ENCODE results near the gene LAMB3.
"Not testable (repeated sequence)": the region's sequence is repeated elsewhere in the genome, so short reads cannot be mapped to it uniquely, and the experiment has no call there.

LAMB3 gene

GRCh38 chr1:209652121-209652735 is at the start of gene LAMB3:
Gene LAMB3, minus strand, starts transcription at chr1:209652425. Its CDS starts 1,481 bp downstream, at chr1:209650944.
- no peak for DNase-seq (ENCODE audit: low spot score)

- not testable (repeated sequence) for DNase-seq (ENCODE audit: low spot score)
Measured at GRCh38 chr1:209700686-209701085, 48.5 kb upstream of the LAMB3 start.

DNA sequence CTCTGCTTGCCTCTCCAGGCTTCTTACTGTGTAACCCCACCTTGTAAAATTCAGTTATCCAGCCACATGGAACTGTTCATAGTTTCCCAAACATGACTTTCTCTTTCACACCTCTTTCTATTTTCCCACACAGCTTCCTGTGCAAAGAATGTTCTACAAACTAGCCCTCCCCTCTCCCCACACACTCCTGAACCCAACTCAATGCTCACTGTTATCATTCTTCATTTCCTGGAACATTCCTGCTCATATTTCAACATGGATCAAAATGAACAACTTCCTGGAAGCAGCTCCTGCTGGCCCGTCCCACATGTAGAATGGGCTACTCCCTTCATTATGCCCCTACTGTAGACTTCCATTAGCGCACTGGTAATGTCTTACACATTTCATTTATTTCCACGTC is 44.9 kb upstream of the LAMB3 start:
- DNase-seq (ENCODE audit: low spot score), result no peak

- no peak for DNase-seq (ENCODE audit: low spot score)
Measured at GRCh38 chr1:209696673-209697072, 44.4 kb upstream of the LAMB3 start.

- DNase-seq (ENCODE audit: low spot score), result peak; percentile 93
Measured at GRCh38 chr1:209692745-209693504, 40.7 kb upstream of the LAMB3 start.

DNA sequence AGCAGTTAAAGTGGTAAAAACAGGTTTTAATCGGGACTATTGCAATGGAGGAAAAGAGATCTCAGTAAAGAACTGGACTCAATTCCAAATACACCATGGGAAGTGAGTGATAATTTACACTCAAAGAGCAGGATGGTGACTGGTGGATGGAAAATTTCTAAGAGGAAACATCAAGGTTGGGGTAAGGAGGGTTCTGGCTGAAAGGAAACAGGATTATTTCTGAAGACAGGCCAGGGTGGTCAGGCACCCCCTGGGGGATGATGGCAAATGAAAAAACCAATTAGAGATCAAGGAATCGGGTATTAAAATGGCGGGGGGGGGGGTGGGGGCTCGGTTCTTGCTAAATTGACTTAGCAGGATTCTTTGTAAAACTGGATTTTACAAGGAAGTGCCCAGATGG is 40.1 kb upstream of the LAMB3 start:
- DNase-seq (ENCODE audit: low spot score), result no peak

GRCh38 chr1:209691237-209691636 is 39.0 kb upstream of the LAMB3 start:
- DNase-seq (ENCODE audit: low spot score), result no peak

DNA sequence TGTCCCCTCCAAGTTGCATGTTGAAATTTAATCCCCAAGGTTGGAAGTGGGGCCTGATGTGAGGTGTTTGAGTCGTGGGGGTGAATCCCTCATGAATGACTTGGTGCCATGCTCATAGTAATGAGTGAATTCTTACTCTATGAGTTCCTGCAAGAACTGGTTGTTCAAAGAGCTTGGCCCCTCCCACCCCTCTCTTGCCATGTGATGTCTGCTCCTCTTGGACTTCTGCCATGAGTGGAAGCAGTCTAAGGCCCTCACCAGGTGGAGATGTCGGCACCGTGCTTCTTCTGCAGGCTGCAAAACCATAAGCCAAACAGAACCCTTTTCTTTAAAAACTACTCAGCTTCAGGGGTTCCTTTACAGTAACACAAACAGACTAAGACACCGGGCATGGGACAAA is 37.3 kb upstream of the LAMB3 start:
- DNase-seq (ENCODE audit: low spot score), result no peak

DNA sequence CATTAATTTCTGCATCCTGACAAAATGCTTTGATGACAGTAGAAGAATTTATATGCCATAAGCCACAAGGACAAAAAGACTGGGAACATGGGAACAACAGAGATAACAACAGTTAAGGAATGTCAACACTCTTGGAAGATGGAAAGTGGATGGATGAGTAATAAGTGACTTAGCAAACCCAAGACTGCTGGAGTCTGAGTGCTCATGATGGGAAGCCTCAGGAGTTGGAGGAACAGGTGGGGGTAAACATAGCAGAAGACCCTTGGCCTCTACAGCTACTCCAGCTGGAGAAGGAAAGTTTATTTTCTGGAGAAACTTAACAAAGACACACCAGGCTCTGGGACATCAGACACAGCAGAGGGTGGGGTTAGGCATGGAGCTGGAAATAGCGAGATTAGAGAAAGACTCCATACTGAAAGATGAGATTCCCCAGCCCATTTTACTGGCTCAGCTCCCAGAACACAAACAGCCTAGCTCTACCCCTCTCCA is 36.6 kb upstream of the LAMB3 start:
- no peak for DNase-seq (ENCODE audit: low spot score)

DNA sequence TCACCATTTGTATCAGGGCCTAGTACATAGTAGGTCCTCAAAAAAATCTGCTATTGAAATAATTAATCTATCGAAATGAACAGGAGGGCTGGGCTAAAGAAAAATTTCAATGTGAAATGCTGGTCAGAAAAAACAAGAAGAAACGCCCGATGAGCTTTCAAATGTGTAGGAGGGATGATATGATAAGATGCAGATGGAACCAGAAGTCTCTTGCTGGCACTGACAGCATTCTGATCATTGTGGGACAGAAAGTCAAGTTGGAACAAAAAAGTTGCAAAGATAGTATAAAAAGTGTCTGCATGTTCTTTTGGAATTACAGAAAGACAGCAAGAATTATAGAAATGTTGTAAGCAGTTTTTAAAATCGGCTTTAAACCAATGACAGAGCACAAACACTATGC is 34.1 kb upstream of the LAMB3 start:
- no peak for DNase-seq (ENCODE audit: low spot score)

DNA sequence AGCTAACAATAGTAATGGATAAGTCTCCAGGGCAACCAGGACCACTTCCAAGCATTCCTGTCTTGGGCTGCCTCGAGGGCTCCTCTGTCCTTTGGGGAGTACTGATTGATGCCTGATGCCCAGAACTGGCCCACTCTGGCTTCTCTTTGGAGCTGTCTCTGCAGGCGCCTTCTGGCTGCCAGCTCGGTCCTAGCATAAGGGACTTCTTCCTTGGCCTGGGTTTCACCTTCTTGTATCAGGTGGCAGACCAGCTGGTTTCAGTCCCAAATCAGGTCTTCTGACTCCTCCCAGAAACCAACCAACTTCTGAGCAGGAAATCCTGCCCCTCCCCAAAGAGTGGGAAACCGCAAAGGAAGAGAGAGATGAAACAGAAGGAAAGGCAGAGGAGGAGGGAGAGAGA is 33.6 kb upstream of the LAMB3 start:
- DNase-seq (ENCODE audit: low spot score), result no peak

DNA sequence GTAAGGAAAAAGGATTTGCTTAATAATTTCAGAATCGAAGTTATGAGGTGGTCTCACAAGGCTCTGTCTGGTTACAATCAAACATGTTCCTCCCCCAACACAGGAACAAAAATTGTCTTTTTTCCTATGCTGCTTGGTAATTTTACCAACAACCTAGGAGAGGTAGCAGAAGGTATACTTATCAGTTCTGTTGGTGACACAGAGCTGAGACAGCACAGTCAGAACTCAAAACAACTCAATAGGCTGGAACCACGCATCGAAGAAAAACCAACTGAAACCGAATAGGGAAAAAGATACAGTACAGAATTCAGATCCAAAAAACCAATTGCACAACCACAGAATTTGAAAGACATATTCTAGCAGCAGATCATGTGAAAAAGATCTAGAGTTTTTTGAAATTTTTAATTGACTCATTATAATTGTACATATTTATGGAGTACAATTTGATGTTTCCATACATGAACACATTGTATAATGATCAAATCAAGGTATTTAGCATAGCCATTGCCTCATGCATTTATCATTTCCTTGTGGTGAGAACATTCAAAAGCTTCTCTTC is 26.8 kb upstream of the LAMB3 start:
- no peak for DNase-seq (ENCODE audit: low spot score)

DNA sequence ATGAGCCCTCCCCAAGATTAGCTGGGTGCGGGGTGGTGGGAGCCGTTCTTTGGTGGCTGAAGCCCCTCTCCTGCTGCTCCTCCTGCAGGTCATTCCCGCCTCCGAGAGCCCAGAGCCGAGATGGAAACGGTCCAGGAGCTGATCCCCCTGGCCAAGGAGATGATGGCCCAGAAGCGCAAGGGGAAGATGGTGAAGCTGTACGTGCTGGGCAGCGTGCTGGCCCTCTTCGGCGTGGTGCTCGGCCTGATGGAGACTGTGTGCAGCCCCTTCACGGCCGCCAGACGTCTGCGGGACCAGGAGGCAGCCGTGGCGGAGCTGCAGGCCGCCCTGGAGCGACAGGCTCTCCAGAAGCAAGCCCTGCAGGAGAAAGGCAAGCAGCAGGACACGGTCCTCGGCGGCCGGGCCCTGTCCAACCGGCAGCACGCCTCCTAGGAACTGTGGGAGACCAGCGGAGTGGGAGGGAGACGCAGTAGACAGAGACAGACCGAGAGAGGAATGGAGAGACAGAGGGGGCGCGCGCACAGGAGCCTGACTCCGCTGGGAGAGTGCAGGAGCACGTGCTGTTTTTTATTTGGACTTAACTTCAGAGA is 23.4 kb upstream of the LAMB3 start:
- peak; percentile 22 for DNase-seq (ENCODE audit: low spot score)

- peak; percentile 54 for DNase-seq (ENCODE audit: low spot score)
Measured at GRCh38 chr1:209674957-209675564, 22.8 kb upstream of the LAMB3 start, which contains the start of gene G0S2. Gene G0S2, plus strand, starts transcription at chr1:209675412. Its CDS starts 273 bp downstream, at chr1:209675685.

DNA sequence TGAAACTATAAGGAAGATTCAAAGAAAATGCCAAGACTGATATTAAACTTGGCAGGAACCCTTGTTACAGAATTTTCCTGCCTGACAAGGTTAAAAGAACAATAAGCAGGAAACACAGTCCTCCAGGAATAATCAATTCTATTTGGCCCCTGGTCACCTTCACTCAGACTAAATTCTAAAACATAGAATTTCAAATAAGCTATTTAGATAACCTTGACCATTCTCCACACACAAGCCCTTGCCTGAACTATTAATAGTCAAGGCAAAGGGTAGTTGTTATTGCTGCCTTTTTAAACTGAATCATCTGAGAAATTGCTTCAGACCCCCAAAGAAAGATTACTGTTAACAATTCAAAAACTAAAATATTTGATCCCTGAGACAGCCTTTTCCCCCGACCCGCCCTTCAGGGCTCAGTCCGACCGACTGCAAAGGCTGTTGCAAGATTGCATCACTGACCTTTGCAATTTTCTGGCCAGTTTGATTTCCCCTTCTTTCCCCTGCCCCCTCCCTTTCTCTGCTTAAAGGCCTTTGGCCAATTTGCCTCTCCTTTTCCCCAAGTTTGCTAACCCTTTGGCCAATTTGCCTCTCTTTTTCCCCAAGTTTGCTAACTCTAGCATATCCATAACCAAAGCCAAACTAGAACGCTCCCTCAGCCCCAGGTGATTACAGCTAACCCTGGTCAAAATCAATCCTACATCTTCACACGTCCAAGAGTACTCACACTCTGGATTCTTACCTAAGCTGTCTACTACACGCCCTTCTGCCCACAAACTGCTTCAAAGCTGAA is 21.6 kb upstream of the LAMB3 start:
- DNase-seq (ENCODE audit: low spot score), result no peak

DNA sequence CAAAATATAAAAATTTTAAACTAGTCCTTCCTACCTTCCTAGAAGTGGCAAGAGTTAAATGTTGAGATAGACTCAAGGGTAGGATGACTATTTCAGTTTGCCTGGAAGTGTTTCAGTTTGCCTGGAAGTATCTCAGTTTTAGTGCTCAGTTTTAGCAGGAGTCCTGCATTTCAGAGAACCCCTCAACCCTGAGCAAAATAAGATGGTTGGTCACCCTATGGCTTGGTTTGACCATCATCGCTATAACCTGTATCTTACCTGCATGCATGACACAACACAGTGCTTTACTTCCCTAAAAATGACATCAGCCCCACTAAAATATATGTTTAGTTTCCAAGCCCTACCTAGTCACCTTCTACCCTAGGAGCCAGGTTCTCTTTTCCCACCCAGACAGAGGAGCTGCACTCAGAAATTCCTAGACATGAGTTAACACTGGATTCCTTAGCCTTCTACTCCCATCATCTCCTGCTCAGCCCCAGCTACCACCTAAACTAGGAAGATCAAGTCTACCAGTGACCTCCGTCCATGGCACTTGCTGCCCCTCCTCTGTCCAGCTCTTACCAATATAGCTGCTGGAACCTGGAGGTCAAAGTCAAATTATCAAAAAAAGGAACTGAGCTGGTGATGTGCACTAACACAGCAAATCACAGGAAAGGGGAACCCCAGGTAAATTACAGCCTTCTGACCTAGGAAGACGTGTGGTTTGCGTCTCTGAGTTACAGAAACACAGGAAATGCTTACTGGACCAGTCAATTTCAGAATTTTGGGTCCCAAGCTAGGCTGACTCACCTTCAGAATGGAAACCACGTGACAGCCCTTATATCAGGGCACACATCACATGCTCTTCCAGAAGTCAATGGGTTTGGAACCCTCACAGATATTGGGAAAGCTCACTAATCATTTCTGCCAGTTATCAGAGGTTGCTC is 20.7 kb upstream of the LAMB3 start:
- DNase-seq (ENCODE audit: low spot score), result no peak

DNA sequence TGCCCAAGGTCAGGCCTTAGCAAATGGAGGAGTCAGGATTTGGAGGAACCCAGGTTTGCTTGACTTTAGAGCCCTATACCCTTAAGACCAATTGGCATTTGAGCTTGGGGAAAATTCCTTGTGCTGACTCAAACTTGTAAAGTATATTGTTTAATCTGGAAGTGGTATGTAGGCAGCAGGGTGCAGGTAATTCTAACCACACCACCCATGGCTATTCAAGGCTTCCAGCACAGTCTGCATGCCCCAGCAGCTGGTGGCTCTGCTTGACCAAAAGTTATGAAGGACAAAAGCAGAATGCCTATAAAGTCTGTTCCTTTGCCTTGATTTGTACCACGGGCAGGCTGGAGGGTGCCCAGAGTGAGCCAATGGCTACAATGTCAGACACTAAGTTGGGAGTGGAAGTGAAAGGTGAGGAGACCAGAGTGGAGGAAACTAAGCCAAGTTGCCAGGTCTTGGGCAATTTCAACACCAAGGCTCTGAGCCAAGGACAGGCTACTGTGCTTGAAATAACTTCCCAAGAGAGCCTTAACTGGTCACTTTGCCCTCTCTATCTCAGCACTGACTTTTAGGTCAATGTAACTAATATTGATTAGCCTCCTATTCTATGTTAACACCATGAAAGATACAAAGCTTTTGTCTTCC is 18.3 kb upstream of the LAMB3 start:
- DNase-seq (ENCODE audit: low spot score), result no peak

DNA sequence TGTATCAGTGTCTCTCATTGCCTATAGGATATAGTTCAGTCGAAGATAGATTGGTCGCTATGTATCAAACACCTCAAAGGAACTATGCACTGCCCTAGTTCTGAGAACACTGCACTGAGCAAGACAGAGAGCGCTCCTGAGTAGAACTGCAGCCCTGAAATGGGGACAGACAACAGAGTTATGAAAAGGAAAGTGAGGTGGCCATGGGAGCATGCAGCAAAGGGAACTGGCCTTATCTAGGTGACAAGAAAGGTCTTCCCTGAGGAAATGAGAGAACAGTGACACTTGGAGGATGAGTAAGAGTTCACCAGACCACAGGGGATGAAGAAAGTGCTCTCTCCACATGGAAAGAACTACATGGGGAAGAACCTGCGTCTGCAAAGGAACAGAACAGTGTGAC is 15.5 kb upstream of the LAMB3 start:
- DNase-seq (ENCODE audit: low spot score), result no peak

- no peak for DNase-seq (ENCODE audit: low spot score)
Measured at GRCh38 chr1:209667103-209667502, 14.9 kb upstream of the LAMB3 start.

DNA sequence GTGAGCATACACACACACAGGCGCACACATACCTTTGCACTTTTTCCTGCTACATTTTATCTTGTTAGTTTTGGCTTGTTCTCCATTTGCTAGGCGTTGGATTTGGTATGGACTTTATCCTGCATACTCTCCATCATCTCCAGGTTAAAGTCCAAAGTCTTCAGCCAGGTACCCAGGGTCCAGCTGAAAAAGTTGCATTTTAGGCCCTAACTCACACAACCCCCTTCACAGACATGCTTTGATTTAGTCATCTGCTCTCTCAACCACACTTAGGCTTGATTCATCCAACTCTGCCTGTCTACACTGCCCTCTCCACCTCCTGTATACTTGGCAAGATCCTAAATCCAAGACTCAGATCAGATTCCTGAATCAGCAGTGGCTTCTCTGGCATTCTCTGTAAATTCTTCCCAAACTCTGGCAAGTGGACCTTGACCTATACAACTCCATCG is 10.7 kb upstream of the LAMB3 start:
- no peak for DNase-seq (ENCODE audit: low spot score)
